ENCODE results near the gene CNTNAP2.

The CNTNAP2 gene

DNA sequence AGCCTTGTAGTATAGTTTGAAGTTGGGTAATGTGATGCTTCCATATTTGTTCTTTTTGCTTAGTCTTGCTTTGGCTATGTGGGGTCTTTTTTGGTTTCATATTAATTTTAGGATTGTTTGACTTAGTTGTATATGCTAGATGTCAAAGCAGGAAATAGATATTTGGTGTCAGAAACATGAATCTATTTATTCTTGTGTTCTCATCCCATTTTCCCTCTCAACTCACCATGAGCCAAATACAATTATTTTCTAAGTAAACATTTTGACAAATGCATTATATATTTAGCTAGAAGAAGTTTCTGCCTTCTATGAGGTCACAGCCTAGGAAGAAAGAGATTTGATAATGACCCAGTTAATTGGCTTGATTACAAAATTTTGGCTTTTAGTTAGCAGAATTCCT, 1313.4 kb downstream of the CNTNAP2 start:
- Histone ChIP-seq H2AFZ (ENCODE audit: low read depth) (no peak overlapping the region), H4K20me1 (ENCODE audit: insufficient read depth) (no peaks in the 10 kb centered on the region), H3K36me3 (ENCODE audit: insufficient read depth) (no peaks in the 10 kb centered on the region), H3K27ac (no peak overlapping the region), H3K4me3 (IDR thresholded peaks at IDR 0.05; ENCODE audit: insufficient read depth, low read depth, low read length) (no peak overlapping the region), H3K27me3 (ENCODE audit: insufficient read depth, low read depth) (no peaks in the 10 kb centered on the region), H3K4me2 (no peak overlapping the region), H3K9ac (no peak overlapping the region), H3K4me1 (ENCODE audit: low read depth, poor library complexity, severe bottlenecking) (no peaks in the 10 kb centered on the region), H3K79me2 (ENCODE audit: insufficient read depth, low read depth) (no peaks in the 10 kb centered on the region)
- TF ChIP-seq, protein P1, sequence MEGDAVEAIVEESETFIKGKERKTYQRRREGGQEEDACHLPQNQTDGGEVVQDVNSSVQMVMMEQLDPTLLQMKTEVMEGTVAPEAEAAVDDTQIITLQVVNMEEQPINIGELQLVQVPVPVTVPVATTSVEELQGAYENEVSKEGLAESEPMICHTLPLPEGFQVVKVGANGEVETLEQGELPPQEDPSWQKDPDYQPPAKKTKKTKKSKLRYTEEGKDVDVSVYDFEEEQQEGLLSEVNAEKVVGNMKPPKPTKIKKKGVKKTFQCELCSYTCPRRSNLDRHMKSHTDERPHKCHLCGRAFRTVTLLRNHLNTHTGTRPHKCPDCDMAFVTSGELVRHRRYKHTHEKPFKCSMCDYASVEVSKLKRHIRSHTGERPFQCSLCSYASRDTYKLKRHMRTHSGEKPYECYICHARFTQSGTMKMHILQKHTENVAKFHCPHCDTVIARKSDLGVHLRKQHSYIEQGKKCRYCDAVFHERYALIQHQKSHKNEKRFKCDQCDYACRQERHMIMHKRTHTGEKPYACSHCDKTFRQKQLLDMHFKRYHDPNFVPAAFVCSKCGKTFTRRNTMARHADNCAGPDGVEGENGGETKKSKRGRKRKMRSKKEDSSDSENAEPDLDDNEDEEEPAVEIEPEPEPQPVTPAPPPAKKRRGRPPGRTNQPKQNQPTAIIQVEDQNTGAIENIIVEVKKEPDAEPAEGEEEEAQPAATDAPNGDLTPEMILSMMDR (conservative IDR thresholded peaks at IDR 0.05; ENCODE audit: low read depth, low read length): no peak

DNA sequence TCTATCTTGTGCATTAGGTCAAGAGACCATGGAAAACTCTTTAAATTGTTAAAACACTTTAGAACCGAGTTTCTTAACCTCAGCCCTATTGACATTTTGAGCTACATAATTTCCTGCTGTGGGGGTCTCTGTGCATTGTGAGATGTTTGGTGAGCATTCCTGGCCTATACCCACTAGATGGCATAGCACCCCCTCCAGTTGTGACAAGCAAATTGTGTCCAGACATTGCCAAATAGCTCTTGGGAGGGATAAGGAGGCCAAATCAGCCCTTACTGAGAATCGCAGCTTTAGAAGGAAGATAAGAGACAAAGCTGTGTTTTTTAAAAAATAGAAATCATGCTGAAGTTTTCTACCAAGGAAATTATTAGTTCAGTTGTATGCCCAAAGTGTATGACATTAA, 1315.5 kb downstream of the CNTNAP2 start:
- TF ChIP-seq, protein P1 (conservative IDR thresholded peaks at IDR 0.05; ENCODE audit: low read depth, low read length): no peak
- Histone ChIP-seq H3K36me3 (ENCODE audit: insufficient read depth) (no peaks in the 10 kb centered on the region), H3K27me3 (ENCODE audit: insufficient read depth, low read depth) (no peaks in the 10 kb centered on the region), H2AFZ (ENCODE audit: low read depth) (no peak overlapping the region), H3K4me1 (ENCODE audit: low read depth, poor library complexity, severe bottlenecking) (no peaks in the 10 kb centered on the region), H3K9ac (no peak overlapping the region), H3K79me2 (ENCODE audit: insufficient read depth, low read depth) (no peaks in the 10 kb centered on the region), H4K20me1 (ENCODE audit: insufficient read depth) (no peaks in the 10 kb centered on the region), H3K4me2 (no peak overlapping the region), H3K27ac (no peak overlapping the region), H3K4me3 (IDR thresholded peaks at IDR 0.05; ENCODE audit: insufficient read depth, low read depth, low read length) (no peak overlapping the region)

DNA sequence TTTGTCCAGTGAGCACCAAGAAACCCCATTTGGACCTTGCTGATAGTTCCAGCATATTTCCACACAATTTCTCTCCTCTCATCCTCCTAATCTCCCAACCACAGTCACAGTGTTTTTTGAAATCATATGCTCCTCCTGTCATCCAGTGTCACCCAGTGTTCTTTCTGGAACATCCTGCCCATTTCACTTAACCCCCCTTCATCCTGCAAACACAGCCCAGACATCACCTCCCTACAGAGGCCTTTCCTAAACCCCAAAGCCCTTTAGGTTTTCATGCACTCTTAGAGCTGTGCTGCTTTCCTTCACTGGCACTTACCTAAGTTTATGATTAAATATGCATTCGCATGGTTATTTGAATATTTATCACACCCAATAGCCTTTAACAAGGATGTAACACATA, 1316.0 kb downstream of the CNTNAP2 start:
- no peak overlapping the region for H3K4me2 ChIP-seq
- no peaks in the 10 kb centered on the region for H3K4me1 ChIP-seq (ENCODE audit: low read depth, poor library complexity, severe bottlenecking)
- no peaks in the 10 kb centered on the region for H3K27me3 ChIP-seq (ENCODE audit: insufficient read depth, low read depth)
- H3K9ac ChIP-seq: no peak overlapping the region
- H3K36me3 ChIP-seq (ENCODE audit: insufficient read depth): no peaks in the 10 kb centered on the region
- H4K20me1 ChIP-seq (ENCODE audit: insufficient read depth): no peaks in the 10 kb centered on the region
- H3K79me2 ChIP-seq (ENCODE audit: insufficient read depth, low read depth): no peaks in the 10 kb centered on the region
- H2AFZ ChIP-seq (ENCODE audit: low read depth): no peak overlapping the region
- H3K4me3 ChIP-seq (IDR thresholded peaks at IDR 0.05; ENCODE audit: insufficient read depth, low read depth, low read length): no peak overlapping the region
- TF ChIP-seq, protein P1 (conservative IDR thresholded peaks at IDR 0.05; ENCODE audit: low read depth, low read length): no peak
- no peak overlapping the region for H3K27ac ChIP-seq

DNA sequence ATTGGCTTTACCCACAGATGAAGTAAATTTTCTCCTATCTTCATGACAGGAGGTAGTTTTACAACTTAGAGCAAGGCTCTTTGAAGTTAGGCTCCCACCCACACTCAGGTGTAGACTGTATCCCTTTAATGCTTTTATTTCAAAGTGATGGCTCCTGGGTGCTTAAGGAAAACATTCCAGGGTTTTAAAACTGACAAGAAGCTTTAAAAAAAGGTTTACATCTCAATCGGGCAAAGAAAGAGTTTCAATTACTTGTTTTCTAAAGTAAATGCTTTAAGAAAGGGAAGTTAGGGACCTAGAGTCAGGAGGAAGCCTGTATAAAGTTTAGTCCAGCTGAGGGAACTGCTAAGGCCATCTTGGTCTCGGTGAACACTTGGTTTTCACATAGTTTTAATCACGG, 1320.1 kb downstream of the CNTNAP2 start:
- no peak overlapping the region for H3K27ac ChIP-seq
- H3K27me3 ChIP-seq (ENCODE audit: insufficient read depth, low read depth): no peaks in the 10 kb centered on the region
- no peaks in the 10 kb centered on the region for H3K4me1 ChIP-seq (ENCODE audit: low read depth, poor library complexity, severe bottlenecking)
- H3K4me2 ChIP-seq: no peak overlapping the region
- no peaks in the 10 kb centered on the region for H3K79me2 ChIP-seq (ENCODE audit: insufficient read depth, low read depth)
- TF ChIP-seq, protein P1 (conservative IDR thresholded peaks at IDR 0.05; ENCODE audit: low read depth, low read length): no peak
- H2AFZ ChIP-seq (ENCODE audit: low read depth): no peak overlapping the region
- no peaks in the 10 kb centered on the region for H3K36me3 ChIP-seq (ENCODE audit: insufficient read depth)
- no peak overlapping the region for H3K9ac ChIP-seq
- H4K20me1 ChIP-seq (ENCODE audit: insufficient read depth): no peaks in the 10 kb centered on the region
- no peak overlapping the region for H3K4me3 ChIP-seq (IDR thresholded peaks at IDR 0.05; ENCODE audit: insufficient read depth, low read depth, low read length)

Measured in KMS-11 (cell line).